H1 (cell line): ENCODE results near the gene BZW2. TPM values are rescaled to one million over a fixed set of nuclear protein-coding genes. Genes with fewer than 3 reads are reported as not detected.

Experiments used
- CHD2 ChIP-seq: IDR thresholded peaks from 2 replicates; pipeline ENCODE4 v1.6.1; 2012; ENCODE audit warnings: low read length, improper control_type of control experiment
- CHD7 ChIP-seq: fragments of 300-600 bp; sonication (generic); IDR thresholded peaks from 2 replicates; pipeline ENCODE4 v1.7.1; 2012; ENCODE audit warnings: low read length, moderate library complexity, mild to moderate bottlenecking, inconsistent platforms; ENCODE audit not compliant: insufficient replicate concordance
- GABPA ChIP-seq: IDR thresholded peaks from 2 replicates; pipeline ENCODE4 v1.6.1; 2011; ENCODE audit warnings: mild to moderate bottlenecking, low read length, moderate library complexity, borderline replicate concordance; ENCODE audit not compliant: insufficient read depth
- SRF ChIP-seq: IDR thresholded peaks from 2 replicates; pipeline ENCODE4 v1.6.1; 2011; ENCODE audit warnings: mild to moderate bottlenecking, low read depth, low read length, moderate library complexity
- TBP ChIP-seq: IDR thresholded peaks from 2 replicates; pipeline ENCODE4 v1.6.1; 2011; ENCODE audit warnings: low read depth, low read length, improper control_type of control experiment
- YY1 ChIP-seq: IDR thresholded peaks from 2 replicates; pipeline ENCODE4 v1.6.1; 2011; ENCODE audit warnings: low read depth, mild to moderate bottlenecking, low read length
- polyA plus RNA-seq, 7 experiments: library from polyadenylated mRNA; depleted of rRNA in 3 of 7; stranded (reverse) in 5 of 7; unstranded in 2 of 7; fragments of >200 nt in 5 of 7; fragments of 200-250 nt in 2 of 7; gene quantifications; 1 replicate in 5 of 7; 2 replicates in 1 of 7; 4 replicates in 1 of 7; pipeline versions ENCODE4 v1.2.1 to v1.2.3, GENCODE V29; 2011 to 2013; ENCODE audit warnings: missing spikeins in 2 of 7, mixed read lengths in 2 of 7
- total RNA-seq: library from RNA; stranded (reverse); fragmentation: NEBNext Ultra II Directional; extraction: Animal tissue kit (Norgen Biotek cat#: 25700); gene quantifications from 2 replicates; pipeline ENCODE4 v1.2.1, GENCODE V29; 2021

Gene BZW2
- total and polyA plus RNA-seq, 2 of the 8 experiments (the other 6 are each of a cell fraction or from before 2014, with no cell fraction given): 32.3 to 103 TPM

- no peak for TF ChIP-seq CHD7
- TF ChIP-seq TBP: no peak
- TF ChIP-seq SRF: no peak
- no peak for TF ChIP-seq CHD2
- no peak for TF ChIP-seq GABPA
- TF ChIP-seq YY1: no peak
- TF ChIP-seq, all 59 proteins: peak for 0
These were observed 63.0 kb downstream of the BZW2 start (continued) for GRCh38 chr7:16708980-16709379.
